GM21717 (cell line): Measurements from ENCODE around the gene MIER3.
"Not testable (repeated sequence)": the region's sequence is repeated elsewhere in the genome, so short reads cannot be mapped to it uniquely, and the experiment has no call there.

Source experiments
- ATAC-seq: cut with Tn5 transposase; IDR thresholded peaks from one replicate; pipeline ENCODE4 v1.9.1; 2021; ENCODE audit warnings: mild to moderate bottlenecking, moderate library complexity; ENCODE audit not compliant: unreplicated experiment

MIER3 gene, protein sequence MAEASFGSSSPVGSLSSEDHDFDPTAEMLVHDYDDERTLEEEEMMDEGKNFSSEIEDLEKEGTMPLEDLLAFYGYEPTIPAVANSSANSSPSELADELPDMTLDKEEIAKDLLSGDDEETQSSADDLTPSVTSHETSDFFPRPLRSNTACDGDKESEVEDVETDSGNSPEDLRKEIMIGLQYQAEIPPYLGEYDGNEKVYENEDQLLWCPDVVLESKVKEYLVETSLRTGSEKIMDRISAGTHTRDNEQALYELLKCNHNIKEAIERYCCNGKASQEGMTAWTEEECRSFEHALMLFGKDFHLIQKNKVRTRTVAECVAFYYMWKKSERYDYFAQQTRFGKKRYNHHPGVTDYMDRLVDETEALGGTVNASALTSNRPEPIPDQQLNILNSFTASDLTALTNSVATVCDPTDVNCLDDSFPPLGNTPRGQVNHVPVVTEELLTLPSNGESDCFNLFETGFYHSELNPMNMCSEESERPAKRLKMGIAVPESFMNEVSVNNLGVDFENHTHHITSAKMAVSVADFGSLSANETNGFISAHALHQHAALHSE

DNA sequence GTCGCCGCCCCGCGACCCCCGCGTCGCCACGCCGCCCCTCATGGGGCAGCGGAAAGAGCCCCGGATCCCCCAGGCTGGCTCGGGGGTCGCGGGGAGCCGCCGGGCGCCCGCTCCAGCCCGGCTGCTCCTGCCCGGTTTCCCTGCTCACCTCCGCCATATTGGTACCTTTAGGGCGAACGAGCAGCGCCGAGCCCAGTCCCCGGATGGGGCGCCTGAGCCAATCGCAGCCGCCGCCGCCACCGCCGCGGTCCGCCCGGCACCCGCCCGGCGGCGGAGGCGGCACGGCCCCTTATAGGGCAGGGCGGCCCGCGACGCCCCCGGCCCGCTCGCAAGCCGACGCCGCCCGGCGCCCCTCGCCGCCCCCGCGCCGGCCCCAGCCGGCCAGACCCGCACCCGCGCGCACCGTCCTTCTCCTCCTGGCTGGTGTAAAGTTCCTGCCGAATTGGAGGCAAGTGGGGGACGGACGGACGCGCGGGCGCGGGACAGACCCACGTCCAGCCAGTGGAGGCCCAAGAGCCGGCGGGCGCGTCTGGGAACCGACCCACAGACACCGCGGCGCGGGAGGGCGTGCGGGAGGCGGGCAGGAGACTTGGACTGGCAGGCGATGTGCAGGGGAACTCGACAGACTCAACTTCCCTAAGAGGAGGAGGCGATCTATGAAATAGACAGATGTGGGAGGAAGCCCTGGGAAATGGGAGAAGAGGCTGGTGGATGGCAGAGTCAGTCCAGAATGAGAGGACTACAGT lies at the start of gene MIER3:
Gene MIER3, minus strand, starts transcription at position 178 of the 746 bp plus-strand sequence. Its CDS starts 21 bp downstream, at position 157.
- peak; percentile 91 for ATAC-seq

DNA sequence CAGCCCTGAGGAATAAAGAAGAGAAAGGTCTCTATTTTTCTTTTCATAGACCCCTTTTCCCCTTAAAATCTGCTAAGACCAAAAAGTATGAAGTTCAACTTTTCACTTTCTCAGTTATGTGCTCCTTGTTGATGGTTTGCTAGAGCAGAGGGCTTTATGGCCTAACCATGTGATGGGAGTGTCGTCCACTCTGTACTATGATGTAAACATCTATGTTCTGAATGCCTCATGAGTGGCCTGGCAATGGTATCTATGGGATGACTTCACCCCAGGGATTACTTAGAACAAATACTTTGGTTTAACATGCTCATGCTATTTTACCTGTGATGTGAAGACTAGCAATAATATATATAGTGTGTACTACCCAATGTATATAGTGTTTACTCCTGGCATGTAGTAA lies 43.7 kb upstream of the MIER3 start:
- no peak for ATAC-seq

DNA sequence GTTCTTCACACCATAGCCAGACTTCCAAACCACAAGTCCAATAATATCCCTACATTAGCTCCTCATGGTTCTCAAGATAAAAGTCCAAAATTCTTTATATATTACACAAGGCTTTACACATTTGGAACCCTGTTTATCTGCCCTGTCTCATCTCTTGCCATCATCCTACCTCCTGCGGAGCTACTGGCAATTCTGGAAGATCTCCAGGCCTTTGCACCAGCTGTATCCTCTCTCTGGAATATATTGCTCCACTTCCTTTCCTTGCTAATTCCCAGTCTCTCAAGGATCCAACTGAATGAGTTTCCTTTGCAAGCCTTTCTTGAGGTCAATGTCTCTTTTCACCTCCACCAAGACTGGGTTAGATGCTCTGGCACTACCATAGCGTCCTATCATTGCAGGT lies 41.3 kb upstream of the MIER3 start:
- ATAC-seq = no peak

DNA sequence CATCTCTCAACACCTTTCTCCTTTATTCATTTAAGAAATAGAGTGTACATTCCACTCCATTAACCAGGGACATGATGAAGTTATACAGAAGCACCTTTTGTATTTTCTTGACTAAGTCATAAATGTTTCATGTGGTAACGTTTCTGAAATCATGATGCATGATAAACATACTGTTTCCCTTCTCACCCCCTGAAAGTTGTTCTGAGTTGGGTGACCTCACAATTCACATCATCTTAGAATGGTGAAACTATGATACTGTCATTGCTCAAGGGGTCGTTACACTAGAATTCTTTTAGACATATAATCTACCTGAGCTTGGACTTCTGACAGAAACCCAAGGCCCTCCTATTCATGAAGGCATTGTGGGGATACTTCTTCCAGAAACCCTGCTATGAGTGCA lies 37.8 kb upstream of the MIER3 start:
- ATAC-seq = no peak

DNA sequence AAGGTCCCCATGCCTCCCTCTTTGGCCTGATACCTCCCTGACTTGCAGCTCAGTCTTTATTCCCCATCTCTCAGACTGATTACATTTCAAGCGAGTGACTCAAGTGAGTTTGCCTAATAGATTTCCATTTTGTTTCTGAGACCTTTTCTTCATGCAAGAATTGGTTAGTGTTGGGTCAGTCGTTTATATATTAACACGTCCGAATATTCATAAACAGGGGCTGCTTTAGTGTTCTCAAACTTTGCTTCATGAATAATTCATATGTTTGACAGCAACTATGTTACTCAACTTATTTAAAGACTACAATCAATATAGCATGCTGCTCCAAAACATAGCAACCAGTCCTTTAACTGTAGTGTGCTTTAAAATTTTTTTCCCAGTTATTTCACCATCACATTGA lies 36.6 kb upstream of the MIER3 start:
- ATAC-seq = no peak

DNA sequence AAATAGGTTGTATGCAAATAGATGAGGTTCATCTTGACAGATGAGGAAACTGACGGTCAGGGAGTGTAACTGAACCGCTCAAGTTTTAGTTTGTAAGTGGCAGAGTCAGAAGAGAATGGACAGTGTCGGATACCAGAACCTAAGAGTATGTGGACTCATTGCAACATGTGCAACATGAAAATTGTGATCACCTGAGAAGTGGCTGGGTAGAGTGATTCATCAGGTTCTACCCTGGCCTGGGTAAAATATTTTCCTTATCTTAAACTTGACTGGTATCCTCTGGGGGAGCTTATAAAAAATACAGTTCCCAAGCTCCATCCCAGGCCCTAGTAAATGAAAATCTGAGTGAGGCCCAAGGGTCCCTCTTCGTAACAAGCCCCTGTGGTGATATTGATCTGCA lies 35.2 kb upstream of the MIER3 start:
- ATAC-seq = no peak

DNA sequence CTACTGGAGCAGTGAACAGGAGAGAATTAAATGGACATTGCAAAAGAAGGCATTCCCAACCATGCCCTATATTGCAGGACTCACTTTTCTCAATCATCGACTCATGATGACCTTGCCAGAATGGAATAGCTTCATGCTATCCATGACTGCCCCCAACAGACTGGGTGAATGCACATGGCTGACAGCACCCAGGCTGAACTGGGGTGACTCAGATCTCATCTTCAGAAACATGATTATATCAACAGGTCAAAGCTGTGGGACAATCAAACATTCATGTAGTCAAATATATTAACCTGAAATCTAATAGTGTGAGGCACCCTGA lies 34.7 kb upstream of the MIER3 start:
- peak; percentile 40 for ATAC-seq

DNA sequence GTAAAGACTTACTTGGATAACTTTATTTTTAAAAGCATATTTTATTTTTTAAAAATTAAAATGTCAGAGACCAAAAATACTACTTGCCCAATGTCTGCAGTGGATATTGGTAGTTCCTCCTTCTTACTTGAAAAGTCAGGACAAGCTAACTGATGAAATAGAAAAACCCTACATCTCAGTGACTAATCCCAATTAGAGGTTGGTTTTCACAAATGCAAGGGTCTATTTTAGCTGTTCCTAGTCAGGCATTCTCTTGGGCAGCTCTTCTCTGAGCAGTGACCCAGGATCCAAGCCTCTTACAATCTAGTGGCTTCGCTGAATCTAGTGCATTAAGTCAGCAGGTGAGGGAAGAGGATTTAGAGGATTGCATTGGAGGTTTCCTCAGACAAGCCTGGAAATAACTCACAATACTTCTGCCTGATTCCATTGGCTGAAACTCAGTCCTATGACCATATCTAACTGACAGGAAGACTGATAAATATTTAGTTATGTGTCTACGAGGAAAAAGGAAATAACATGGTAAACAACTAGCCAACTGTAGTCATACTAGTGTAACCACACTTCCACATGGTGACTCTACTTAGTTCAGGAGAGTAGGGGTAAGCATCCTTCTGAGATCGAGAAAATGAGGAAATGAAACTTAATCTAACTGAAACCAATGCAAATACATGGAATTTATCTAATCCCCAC lies 34.2 kb upstream of the MIER3 start:
- ATAC-seq = peak; percentile 49

DNA sequence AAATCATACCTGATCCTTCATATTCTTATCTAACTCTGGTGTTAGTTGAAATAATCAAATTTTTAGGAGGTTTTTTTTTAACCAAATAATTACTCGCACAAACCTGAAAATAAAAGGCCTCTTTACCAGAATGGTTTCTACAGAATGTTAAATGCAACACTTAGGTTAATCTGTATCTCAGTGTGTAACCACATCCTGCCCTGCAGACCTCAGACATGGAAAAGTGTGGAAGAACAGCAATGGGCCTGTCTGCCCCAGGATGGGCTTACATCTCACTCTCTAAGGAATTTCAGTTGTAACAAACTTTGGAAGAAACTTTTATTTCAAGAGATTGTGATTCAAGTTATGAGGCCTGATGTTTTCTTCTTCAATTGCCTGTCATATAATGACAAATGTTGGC lies 32.5 kb upstream of the MIER3 start:
- ATAC-seq = no peak

DNA sequence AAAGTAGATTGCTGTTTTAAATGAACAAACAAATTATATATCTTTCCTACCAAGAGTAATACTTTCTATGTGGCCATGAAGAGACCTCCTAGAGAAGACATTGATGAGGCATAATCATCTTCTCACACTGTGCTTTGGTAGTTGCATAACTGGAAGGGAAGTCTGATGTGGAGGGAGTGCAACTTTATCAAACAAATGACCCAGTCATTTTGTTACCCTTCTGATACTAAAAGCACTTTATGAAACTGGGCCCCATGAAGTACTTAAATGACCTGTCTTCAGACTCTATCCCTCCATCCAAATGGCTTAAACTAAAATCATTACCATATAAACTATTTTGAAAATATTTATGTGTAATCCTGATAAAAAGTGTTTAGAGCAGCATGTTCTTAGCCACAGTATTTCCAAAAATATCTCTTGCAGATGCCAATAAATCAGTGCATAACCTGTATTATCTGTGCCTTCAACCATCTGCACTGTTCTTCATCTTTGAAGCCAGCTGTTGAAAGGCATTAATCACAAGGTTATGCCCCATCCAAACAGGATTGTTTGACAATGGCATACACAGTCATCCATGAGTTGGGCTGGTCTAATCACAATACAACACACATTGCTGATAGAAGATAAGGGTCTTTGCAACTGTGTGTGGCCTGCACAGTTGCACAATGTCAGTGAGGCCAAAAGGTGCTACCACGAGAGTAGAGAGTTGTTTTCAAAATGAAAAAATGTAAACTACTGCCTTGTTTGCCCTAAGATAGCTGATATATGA lies 31.9 kb upstream of the MIER3 start:
- peak; percentile 37 for ATAC-seq

DNA sequence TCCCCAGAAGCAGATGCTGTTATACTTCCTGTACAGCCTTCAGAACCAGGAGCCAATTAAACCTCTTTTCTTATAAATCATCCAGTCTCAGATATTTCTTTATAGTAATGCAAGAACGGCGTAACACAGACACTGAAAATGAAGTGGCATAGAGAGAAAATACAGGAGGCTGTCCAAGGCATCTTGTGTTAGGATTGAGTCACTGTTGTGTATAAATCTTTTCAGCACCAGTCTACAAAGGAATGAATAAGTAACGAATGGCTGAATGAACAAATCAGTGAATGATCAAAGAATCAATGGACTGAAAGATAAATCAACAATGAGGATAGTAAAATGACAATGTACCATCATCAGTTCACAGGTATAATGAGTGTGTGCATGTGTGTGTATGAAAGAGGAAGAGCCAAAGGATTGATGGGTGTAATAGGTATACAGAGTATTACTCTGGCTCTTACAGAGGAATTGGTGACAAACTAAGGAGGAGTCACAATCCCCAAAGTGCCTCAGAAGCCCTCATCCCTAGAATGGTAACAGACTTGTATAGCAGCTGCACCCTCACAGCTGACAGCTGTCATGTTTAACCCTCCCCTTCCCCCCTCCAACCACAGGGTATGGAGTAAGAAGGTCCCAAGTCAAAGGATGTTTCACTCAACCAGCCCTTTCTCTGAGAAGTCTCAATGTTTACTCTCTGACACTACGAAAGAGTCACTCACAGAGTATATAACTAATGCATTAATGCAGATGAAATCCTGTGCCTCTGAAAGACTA lies 29.8 kb upstream of the MIER3 start:
- ATAC-seq = no peak

DNA sequence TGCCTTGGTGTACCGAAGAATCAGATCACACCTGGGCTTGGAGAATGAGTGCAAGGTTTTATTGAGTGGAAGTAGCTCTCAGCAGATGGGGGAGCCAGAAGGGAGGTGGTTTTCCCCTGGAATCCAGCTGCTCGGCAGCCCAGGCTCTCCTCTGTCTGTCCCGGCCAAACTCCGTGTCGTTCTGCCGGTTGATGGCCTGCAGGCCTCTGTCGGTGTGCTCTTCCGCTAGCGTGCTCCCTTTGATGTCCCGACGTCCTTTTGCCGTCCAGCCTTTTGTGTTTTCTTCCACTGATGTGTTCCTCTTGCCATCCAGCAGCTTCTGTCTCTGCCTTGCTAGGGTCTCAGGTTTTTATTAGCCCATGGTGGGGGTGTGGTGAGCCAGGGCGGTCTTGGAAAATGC lies 28.0 kb upstream of the MIER3 start:
- no peak for ATAC-seq

DNA sequence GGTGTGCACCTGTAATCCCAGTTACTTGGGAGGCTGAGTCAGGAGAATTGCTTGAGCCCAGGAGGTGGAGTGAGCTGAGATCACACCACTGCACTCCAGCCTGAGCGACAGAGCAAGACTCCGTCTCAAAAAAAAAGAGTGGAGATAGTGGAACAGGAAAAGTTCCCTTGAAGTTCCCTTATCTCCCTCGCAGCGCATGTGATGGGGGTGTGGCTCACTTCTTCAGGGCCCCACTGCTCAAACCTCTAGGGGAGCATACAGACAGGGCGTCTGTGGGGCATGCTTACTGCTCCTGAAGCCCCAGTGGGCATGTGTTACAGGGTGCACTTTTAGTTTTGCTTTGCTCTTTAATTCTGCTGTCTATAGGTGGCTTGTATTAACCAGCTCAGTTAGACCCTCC lies 27.6 kb upstream of the MIER3 start:
- not testable (repeated sequence) for ATAC-seq

DNA sequence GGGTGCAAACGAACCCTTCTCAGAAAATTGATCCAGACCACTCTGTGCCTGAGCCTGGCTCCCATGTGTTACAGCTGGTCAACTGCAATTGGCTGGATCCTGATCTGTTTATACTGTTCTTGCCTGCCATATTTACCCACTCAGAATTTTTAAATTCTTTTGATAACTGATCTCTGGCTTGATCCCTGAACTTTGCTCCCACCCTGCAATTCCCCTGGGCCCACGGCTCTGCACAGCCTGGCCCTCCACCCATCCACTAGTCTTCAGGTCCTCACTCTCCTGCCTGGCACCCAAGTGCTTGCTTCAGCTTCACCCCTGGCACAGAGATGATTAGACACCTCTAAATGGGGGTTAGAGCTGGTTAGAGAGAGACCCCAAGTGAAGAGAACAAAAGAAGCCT lies 25.9 kb upstream of the MIER3 start:
- ATAC-seq = no peak

DNA sequence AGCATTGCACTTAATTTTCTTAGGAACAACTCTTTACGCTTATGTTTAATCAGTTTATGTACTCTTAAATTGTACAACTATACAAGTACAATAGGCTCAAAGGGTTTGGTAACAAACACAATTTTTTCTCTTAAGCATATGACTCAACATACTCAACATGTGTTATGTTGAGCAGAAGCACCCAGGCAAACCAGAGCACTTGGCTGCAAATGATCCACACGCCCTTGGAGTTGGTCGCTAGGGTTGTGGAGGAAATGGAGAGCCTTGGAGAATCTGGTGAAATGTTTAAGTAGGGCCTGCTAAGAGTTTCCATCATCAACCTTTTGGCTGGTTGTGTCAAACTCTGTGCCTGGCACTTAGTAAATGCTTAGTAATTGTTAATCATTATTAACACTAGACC lies 25.1 kb upstream of the MIER3 start:
- ATAC-seq = no peak

DNA sequence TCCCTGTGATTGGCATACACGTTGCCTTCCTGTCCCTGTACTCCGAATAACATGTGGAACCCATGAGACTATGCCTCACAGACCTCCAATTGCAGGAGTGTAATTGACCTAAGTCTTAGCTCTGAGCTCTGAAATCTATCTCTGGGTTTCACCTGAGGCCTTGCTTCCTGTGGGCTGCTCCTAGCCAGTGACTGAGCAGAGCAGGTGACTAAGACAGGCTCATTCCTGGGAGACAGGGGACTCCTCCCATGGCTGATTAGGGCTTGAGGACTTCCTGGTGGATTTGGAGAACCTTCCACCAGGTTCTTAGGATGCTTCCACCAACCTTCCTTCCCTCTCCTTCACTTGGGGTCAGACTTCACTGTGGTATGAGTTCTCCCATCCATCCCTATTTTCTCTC lies 22.3 kb upstream of the MIER3 start:
- no peak for ATAC-seq

DNA sequence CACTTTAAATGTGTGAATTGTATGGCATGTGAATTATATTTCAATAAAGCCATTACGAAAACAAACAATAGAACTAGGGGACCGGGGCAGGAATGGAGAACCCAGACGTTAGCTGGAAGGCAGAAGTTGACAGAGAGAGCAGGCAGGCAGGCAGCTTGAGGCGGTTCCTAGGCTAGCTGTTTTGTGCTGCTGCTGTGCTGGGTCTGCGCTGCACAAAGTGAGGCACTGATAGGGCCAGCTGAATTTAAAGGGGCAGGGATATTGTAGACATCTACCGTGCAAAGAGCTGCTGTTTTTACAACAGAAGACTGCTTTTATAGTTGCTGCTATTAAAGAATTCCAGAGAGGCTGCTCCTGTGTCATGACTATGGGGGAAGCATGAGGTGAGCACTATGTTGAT lies 21.6 kb upstream of the MIER3 start:
- no peak for ATAC-seq

DNA sequence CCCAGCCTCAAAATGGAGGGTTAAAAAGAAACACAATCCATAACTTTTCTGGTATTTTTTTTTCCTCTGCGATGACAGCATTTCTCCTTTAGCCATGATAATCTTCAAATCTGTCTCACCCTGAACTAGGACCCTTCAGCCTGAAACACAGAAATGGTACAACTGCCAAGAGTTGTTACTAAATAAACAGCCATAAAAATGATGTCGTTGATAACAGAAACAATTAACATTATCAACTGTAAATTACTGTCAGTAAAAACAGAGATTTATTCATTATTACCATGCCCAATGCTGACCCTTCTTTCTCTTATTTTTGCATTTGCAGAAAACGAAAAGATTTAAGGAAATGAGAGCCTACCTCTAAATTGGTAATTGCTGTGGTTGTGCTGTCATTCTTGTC lies 19.4 kb upstream of the MIER3 start:
- no peak for ATAC-seq

DNA sequence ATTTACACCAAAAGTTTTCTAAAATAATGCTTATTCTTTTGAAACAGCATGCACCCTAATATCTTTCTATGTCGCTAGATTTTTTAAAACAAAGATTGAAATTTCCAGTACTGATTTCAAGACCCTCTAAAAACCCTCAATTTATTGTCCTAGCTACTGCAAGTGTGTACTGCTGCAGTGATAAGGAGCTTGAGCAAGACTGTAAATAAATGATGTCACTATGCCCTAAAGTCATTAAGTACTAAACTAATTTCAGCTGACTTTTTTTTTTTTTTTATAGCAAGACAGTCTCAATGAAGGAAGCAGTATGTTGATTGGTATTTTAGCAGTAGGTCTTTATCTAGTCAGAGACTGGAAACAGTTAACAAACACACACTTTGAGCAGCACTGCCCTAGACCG lies 12.2 kb upstream of the MIER3 start:
- ATAC-seq = no peak

DNA sequence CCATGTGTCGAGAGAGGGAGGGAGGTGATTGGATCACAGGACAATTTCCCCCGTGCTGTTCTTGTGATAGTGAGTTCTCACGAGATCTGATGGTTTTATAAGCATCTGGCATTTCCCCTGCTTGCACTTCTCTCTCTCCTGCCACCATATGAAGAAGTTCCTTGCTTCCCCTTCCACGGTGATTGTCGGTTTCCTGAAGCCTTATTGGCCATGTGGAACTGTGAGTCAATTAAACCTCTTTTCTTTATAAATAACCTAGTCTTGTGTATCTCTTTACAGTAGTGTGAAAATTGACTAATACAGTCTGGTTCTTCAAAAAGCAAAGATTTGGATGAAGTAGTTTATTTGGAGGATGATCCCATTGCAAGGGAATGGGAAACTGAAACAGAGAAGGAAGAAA lies 11.3 kb upstream of the MIER3 start:
- no peak for ATAC-seq
